HepG2 (cell line): ENCODE data around the gene OTUB2.

ENCODE experiments used
- ARNT ChIP-seq: fragments of 450-650 bp; IDR thresholded peaks from 2 replicates; pipeline ENCODE4 v1.6.1; 2017
- ATF7 ChIP-seq, 2 experiments: fragments of 450-650 bp in 1 of 2; sonication (generic) in 1 of 2; formaldehyde crosslinking in 1 of 2; IDR thresholded peaks; 2 replicates each; pipeline versions ENCODE4 v1.4.0 to v1.6.1; 2016 to 2020; ENCODE audit warnings: antibody characterized with exemption in 1 of 2, mild to moderate bottlenecking in 1 of 2, missing genetic modification reagents in 1 of 2
- CTCF ChIP-seq: sonication (generic); formaldehyde crosslinking; IDR thresholded peaks from 2 replicates; pipeline ENCODE4 v1.5.0; 2020; ENCODE audit warnings: mild to moderate bottlenecking, missing genetic modification reagents, moderate library complexity
- FOXP1 ChIP-seq, 2 experiments: fragments of 450-650 bp in 1 of 2; IDR thresholded peaks; 2 replicates each; pipeline ENCODE4 v1.6.1; 2017 to 2018; ENCODE audit warnings: antibody characterized with exemption in 1 of 2
- KIAA2018 ChIP-seq: sonication (generic); formaldehyde crosslinking; IDR thresholded peaks from 2 replicates; pipeline ENCODE4 v1.5.0; 2020; ENCODE audit warnings: mild to moderate bottlenecking, missing genetic modification reagents, borderline replicate concordance
- NRL ChIP-seq: sonication (generic); formaldehyde crosslinking; IDR thresholded peaks from 2 replicates; pipeline ENCODE4 v1.5.0; 2020; ENCODE audit warnings: missing genetic modification reagents, mild to moderate bottlenecking, moderate library complexity, borderline replicate concordance
- POLR2A ChIP-seq, 2 experiments: IDR thresholded peaks; 2 replicates each; pipeline ENCODE4 v1.6.1; 2011; ENCODE audit warnings: low read depth in 2 of 2, low read length in 2 of 2, mild to moderate bottlenecking in 1 of 2, moderate library complexity in 1 of 2; ENCODE audit not compliant: insufficient read depth in 1 of 2
- UBTF ChIP-seq: sonication (generic); formaldehyde crosslinking; IDR thresholded peaks from 2 replicates; pipeline ENCODE4 v1.4.0; 2020; ENCODE audit warnings: mild to moderate bottlenecking, missing genetic modification reagents
- TF ChIP-seq, protein P1 (sequence below): sonication (generic); formaldehyde crosslinking; IDR thresholded peaks from 2 replicates; pipeline ENCODE4 v1.4.0; 2020; ENCODE audit warnings: missing genetic modification reagents
- TF ChIP-seq, protein P2 (sequence below): sonication (generic); formaldehyde crosslinking; IDR thresholded peaks from 2 replicates; pipeline ENCODE4 v1.5.0; 2020; ENCODE audit warnings: mild to moderate bottlenecking, missing genetic modification reagents

GRCh38 chr14:93989939-93990338 is 36.2 kb upstream of the OTUB2 start:
- TF ChIP-seq UBTF: no peak
- TF ChIP-seq POLR2A (IDR thresholded peaks at IDR 0.05; ENCODE audit: insufficient read depth in 1 of 2, low read depth in 2 of 2, low read length in 2 of 2): no peak
- TF ChIP-seq CTCF (CRISPR knock-in tag): no peak
- TF ChIP-seq, protein P1, sequence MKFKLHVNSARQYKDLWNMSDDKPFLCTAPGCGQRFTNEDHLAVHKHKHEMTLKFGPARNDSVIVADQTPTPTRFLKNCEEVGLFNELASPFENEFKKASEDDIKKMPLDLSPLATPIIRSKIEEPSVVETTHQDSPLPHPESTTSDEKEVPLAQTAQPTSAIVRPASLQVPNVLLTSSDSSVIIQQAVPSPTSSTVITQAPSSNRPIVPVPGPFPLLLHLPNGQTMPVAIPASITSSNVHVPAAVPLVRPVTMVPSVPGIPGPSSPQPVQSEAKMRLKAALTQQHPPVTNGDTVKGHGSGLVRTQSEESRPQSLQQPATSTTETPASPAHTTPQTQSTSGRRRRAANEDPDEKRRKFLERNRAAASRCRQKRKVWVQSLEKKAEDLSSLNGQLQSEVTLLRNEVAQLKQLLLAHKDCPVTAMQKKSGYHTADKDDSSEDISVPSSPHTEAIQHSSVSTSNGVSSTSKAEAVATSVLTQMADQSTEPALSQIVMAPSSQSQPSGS (CRISPR knock-in tag): no peak
- TF ChIP-seq KIAA2018 (CRISPR knock-in tag): no peak
- TF ChIP-seq, protein P2, sequence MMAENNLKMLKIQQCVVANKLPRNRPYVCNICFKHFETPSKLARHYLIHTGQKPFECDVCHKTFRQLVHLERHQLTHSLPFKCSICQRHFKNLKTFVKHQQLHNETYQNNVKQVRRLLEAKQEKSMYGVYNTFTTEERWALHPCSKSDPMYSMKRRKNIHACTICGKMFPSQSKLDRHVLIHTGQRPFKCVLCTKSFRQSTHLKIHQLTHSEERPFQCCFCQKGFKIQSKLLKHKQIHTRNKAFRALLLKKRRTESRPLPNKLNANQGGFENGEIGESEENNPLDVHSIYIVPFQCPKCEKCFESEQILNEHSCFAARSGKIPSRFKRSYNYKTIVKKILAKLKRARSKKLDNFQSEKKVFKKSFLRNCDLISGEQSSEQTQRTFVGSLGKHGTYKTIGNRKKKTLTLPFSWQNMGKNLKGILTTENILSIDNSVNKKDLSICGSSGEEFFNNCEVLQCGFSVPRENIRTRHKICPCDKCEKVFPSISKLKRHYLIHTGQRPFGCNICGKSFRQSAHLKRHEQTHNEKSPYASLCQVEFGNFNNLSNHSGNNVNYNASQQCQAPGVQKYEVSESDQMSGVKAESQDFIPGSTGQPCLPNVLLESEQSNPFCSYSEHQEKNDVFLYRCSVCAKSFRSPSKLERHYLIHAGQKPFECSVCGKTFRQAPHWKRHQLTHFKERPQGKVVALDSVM: no peak
- TF ChIP-seq FOXP1 (IDR thresholded peaks at IDR 0.05): no peak
- TF ChIP-seq FOXP1 (CRISPR knock-in tag; IDR thresholded peaks at IDR 0.05): peak; percentile 58; the same call in 1 of the 2 replicates
- TF ChIP-seq NRL (CRISPR knock-in tag): no peak
- no peak for TF ChIP-seq ATF7 (IDR thresholded peaks at IDR 0.05)
- no peak for TF ChIP-seq ATF7 (CRISPR knock-in tag; IDR thresholded peaks at IDR 0.05)
- TF ChIP-seq ARNT: no peak
